Activated CD4-positive, CD25-positive, alpha-beta regulatory T cell (primary cell): ENCODE data around the gene ITPKA.

Experiments used
- DNase-seq, 4 experiments: peaks; one replicate each; lab custom pipeline; 2025; lab: John Stamatoyannopoulos, UW

ITPKA gene

GRCh38 chr15:41490355-41490754 lies 3.3 kb upstream of the ITPKA start:
- no peak for DNase-seq

DNA sequence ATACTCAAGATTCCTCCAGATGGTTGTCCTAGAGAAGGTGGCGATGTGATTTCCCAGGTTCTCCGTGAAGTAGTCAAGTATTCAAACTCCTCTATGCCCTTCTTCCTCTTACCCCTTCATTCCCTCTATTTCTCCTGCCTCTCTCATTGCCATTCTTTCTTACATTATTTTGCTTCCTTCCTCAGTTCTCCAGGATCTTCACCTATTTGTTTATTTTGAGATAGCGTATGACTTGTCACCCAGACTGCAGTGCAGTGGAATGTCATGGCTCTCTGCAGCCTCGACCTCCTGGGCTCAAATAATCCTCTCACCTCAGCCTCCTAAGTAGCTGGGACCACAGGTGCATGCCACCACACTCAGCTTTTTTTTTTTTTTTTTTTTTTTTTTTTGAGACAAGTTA lies 1.8 kb upstream of the ITPKA start:
- no peak for DNase-seq

DNA sequence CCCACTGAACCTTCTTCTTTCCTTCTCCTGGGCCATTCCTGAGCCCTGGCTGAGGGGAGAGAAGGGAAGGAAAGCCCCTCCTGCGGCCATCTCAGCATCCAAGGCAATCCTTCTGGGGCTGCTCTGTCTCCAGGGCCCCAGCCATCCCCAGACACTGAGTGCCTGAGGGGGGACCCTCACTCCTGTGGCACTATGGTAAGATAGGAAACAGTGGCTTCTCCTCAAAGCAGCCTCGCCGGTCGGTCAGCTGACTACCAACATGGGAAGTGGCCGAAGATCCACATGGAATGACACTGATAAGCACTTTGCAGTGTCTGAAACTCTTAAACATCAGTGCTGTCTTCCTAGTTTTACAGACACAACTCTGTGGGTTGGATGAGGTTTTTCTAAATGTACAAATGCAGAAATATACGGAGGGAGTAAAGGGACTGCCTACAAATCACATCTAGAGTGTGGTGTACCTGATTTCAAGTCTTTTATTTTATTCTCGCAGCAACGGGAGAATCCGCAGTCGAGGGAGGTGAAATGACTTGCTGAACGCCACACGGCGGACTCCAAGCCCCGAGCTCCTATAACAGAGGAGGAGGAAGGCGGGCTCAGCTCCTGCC lies 973 bp upstream of the ITPKA start:
- DNase-seq, result no peak

DNA sequence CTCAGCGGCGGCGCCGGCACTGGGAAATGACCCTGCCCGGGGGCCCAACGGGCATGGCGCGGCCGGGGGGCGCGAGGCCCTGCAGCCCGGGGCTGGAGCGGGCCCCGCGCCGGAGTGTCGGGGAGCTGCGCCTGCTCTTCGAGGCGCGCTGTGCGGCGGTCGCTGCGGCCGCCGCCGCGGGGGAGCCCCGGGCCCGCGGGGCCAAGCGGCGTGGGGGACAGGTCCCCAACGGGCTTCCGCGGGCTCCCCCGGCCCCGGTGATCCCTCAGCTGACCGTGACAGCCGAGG lies 172 bp downstream of the ITPKA start:
- DNase-seq, result no peak

DNA sequence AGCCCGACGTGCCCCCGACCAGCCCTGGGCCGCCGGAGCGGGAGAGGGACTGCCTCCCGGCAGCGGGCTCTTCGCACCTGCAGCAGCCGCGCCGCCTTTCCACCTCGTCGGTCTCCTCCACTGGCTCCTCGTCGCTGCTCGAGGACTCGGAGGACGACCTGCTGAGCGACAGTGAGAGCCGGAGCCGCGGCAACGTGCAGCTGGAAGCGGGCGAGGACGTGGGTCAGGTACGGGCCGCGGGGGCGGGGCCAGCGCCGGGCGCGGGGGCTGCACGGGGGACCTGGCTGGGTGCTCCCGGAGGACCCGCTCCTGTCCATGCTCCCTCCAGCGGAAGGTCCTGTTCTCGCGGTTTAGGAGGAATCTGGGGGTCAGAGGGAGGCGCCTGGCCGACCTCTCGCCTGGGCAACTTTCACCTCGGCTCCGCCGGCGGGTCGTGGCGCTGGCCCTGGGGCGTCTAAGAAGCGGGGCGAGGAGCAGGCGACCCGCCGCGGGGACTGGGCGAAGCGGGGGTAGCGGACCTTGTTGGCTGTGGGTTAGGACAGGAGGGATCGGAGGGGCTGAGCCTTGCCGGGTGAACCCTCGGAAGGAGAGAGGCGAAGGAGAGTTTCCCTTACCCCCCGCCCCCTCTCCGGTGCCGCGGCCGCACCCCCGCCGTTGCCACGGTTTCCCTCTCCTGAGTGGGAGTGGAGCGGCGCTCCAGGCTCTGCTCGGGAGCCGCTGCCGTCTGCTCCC lies 682 bp downstream of the ITPKA start:
- no peak for DNase-seq

GRCh38 chr15:41494922-41495735 lies 1.5 kb downstream of the ITPKA start:
- DNase-seq, result peak in 1 of 4 experiments; percentile 15

GRCh38 chr15:41495736-41496599 lies 2.3 kb downstream of the ITPKA start:
- no peak for DNase-seq

DNA sequence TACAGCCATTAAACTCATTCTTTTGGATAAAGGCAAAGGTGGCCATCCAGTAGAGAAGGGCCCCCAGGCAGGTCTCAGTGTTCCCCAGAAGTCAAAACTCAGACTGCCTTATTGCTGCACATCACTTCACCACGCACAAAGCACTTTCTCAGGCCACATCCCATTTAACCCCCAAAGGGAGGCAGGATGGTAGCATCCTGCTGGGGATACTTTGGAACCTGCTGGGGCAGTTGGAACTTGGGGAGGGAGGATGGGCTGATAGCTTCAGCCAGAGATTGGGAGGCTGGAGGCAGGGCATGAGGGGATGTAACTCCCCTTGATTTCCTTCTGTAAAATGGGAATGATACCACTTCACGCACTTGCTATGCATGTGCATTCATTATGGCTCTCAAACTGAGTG lies 5.0 kb downstream of the ITPKA start:
- no peak for DNase-seq

- DNase-seq, result no peak
Observed at GRCh38 chr15:41499109-41499851, 5.6 kb downstream of the ITPKA start.

DNA sequence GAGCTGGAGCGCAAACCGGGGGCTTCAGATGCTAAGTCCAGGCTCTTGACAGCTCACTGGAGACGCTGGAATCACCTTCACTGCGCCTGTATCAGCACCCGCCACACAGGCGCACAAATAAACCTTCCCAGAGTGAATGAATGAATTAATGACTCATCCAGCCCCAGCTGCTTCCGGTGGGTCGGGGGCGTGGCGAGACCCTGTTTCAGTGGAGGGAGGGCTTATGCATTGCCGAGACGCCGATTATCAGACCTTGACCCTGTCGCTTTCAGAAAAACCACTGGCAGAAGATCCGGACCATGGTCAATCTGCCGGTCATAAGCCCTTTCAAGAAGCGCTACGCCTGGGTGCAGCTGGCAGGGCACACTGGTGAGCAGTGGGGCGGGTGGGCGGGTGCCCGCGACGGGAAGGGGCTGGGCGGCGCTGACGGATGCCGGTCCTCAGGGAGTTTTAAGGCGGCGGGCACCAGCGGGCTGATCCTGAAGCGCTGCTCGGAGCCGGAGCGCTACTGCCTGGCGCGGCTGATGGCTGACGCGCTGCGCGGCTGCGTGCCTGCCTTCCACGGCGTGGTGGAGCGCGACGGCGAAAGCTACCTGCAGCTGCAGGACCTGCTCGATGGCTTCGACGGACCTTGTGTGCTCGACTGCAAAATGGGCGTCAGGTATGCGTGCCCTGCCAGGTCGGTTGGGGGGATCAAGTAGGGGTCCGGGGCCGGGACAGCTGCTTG lies 7.7 kb downstream of the ITPKA start:
- no peak for DNase-seq

DNA sequence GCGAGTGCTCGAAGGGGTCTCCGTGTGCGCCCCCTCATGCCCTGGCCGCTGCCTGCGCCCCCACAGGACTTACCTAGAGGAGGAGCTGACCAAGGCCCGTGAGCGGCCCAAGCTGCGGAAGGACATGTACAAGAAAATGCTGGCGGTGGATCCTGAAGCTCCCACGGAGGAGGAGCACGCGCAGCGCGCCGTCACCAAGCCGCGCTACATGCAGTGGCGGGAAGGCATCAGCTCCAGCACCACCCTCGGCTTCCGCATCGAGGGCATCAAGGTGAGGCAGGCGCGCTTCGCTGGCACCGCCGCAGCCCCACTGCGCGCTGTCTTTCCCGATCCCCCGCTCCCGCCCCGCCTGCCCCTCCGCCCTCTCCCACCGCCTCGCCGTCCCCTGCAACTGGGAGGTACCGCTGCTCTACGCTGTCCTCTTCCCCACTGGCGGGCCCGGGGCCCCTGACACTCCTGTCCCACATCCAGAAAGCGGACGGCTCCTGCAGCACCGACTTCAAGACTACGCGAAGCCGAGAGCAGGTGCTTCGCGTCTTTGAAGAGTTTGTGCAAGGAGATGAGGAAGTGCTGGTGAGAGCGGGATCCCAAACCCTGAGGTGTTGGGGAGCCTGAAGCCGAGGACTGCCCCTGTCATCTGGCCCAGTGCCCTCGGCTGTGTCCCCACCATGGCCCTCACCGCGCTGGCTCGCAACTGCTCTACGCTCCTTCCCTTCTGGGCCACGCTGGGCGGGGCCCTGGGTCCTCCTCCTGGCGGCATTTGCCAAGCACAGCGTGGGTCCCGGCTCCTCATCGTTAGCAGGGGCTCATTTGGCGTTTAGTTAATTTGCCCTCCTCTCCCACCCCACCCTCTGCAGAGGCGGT lies 8.5 kb downstream of the ITPKA start:
- no peak for DNase-seq

DNA sequence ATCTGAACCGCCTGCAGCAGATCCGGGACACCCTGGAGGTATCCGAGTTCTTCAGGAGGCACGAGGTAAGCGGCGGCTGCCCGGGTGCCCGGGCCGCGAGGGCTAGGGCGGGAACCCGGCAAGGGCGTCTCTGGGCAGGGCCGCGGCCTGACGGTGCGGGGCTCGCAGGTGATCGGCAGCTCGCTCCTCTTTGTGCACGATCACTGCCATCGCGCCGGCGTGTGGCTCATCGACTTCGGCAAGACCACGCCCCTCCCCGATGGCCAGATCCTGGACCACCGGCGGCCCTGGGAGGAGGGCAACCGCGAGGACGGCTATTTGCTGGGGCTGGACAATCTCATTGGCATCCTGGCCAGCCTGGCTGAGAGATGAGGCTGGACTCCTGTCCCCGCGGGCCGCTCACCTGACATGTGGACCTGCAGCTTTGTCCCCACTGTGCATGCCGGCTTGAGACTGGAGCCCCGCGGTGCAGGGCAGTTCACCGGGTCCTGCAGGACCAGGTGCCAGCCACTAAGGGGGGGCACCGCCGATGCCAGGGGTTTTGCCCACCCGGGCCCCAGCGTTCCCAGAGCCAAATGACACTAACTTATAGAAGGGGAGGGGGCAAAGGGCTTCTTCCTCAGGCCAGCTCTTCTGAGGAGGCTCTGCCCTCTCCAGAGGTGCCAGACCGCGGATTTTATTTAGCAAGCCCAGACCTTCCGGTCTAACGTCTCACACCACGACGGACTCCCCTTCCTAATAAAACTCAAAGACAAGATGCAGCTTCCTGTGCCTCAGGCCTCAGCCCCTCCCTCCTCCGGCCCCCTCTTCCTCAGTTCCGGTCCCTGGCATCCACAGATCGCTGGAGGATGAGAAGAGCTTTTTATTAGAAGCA lies 9.4 kb downstream of the ITPKA start:
- DNase-seq, result no peak

DNA sequence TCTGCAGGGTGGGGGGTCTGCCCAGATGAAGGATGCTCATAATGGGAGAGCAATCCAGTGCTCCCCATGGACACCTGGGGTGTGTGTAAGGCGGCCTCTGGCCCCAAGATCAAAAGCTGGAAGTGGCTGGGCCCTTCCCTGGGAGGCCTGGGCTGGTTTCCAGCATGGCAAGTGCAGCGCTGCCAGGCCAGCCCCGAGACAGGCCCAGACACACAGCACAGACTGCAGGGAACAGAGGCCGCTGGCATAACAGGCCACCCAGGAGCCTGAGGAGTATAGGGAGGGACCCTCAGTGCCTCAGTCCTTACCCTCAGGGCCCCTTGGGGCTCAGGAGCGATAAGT lies 10.0 kb downstream of the ITPKA start:
- DNase-seq, result no peak

DNA sequence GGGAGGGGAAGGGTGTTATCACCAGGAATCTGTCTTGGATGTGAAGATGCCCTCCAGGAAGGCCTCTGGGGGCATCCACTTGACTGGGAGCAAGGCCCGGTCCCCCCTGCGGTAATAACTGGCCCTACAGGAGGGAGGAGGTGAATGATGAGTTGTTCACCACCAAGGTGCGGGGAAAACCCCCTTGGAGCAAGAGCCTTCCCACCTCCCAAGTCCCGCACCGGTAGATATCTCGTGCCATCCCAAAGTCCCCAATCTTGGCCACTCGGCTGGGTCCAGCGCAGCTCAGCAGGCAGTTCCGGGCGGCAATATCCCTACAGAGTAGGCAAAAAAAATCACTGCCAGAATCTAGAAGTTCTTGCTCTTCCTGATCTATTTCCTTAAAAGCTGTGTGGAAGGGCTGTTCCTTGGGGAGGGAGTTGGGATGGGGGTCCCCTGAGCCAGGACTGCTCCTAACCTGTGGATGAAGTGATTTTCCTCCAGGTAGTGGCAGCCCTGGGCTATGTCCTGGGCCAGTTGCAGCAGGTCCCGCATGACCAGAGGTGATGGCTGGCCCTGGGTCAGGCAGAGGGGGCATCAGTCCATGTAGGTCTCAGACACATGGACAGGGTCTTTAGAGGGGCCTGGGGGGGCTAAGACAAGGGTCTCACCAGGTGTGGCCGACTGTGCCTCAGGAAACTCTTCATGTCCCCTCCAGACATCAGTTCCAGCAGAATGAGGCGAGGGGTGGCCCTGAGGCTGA lies 11.2 kb downstream of the ITPKA start:
- DNase-seq, result no peak

DNA sequence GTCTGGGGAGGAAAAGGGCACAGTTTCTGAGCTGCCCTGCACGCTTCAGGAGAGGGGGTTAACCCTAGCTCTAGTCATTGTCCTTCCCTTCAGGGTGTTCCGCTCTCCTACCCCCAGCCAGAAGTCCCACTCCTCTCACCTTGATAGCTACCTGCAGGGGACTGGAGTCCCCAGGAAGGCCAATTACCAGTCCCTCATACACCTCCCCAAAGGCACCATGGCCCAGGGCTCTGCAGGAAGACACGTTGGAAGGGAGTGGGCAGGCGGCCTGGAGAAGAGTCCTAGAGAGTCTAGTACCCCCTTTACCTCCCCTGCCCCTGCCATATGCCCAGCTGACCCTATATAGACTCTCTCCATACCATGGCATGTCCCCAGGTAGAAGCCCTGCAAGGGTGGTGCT lies 12.1 kb downstream of the ITPKA start:
- no peak for DNase-seq

DNA sequence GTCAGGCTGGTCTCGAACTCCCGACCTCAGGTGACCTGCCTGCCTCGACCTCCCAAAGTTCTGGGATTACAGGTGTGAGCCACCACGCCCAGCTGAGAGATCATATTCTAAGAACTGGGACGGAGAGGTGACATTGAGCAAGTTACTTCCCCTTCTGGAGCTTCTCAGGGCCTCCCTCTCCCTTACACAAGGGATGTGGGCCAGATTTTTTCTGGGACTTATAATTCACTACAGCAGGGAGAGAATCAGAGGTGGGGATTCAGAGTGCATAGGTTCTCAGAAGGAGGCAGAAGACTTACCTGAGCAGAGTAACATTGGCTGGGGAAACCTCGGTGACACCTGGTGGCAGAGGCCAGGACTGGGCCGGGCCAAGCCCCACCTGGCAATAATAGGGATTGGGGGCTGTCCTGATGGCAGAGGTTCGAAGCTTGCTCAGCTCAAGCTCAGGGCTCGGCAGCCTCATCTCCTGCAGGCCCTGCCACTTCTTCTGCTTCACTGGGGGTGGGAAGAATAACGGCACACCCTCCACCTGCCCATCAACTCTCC lies 13.2 kb downstream of the ITPKA start:
- DNase-seq, result no peak

GRCh38 chr15:41507820-41508290 lies 14.2 kb downstream of the ITPKA start:
- no peak for DNase-seq

DNA sequence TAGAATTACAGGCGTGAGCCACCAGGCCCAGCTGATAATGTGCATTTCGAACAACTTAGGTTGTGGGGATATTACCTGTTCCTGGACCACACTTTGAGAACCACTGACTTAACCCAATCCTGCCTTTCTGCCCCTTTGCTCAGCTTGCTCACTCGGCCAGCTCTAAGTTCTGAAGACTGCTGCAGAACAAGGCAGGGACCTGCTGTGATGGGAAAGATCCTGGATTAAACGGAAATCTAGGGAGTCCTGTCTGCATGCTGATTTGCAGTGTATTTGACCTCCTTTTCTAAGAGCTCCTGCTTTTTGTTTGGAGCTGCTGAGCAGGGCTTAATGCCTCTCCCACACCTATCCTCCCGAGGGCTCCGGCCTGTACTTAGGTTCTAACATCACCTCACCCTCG lies 17.1 kb downstream of the ITPKA start:
- DNase-seq, result no peak
